ENCODE measurements around the gene AKT1. TPM values are rescaled to one million over a fixed set of nuclear protein-coding genes. Genes with fewer than 3 reads are reported as not detected.

AKT1 gene
- total RNA-seq, 1 donor from 2014 or later, result 191 TPM

DNA sequence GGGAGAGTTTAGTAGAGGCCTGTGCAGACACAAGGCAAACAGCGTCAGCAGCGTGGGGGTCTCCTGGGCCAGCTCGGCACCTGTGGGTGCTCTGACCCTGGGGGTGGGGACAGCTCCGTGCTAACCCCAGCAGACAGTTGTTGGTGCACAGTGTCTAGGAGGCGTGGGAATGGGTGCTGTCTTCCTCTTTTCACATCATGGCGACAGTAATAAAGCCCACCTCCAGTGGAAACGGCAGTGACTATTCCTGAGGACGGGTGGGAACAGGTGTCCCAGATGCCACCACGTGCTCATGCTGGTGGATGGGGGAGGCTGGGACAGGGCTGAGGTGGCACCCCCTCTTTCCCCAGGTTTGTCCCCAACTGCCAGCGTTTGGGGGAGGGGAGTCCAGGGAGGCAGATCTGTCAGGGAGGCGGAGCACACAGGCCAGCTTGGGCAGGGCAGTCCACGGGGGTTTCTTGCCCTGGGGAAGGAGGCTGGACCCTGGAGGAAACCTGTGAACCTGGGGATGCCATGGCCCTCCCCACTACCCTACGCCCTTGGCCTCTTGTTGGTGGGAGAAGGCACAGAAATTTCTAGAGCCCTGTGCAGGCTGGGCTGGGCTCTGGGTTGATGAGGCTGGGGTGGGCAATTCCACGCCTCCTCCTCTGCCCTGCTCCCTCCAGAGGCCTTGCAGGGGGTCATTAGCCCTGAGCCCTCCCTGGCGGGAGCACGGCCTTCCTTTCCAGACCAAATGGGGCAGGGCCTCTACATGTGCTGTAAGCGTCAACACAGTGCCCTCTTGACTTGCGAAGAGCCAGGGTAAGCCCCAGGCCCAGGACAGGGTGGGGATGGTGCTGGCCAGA is 9.2 kb upstream of the AKT1 start:
- DNase-seq (ENCODE audit: low read depth), result no peak
- no peak for FAIRE-seq
- no peaks in the 10 kb centered on the region for H3K27me3 ChIP-seq (ENCODE audit: control insufficient read depth, insufficient read depth, low read length)
- H3K4me3 ChIP-seq (ENCODE audit: low read depth, low read length), result no peak overlapping the region
- TF ChIP-seq, protein P1, sequence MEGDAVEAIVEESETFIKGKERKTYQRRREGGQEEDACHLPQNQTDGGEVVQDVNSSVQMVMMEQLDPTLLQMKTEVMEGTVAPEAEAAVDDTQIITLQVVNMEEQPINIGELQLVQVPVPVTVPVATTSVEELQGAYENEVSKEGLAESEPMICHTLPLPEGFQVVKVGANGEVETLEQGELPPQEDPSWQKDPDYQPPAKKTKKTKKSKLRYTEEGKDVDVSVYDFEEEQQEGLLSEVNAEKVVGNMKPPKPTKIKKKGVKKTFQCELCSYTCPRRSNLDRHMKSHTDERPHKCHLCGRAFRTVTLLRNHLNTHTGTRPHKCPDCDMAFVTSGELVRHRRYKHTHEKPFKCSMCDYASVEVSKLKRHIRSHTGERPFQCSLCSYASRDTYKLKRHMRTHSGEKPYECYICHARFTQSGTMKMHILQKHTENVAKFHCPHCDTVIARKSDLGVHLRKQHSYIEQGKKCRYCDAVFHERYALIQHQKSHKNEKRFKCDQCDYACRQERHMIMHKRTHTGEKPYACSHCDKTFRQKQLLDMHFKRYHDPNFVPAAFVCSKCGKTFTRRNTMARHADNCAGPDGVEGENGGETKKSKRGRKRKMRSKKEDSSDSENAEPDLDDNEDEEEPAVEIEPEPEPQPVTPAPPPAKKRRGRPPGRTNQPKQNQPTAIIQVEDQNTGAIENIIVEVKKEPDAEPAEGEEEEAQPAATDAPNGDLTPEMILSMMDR (IDR thresholded peaks at IDR 0.05; ENCODE audit: insufficient read depth, low read length, severe bottlenecking), result no peak
- H3K36me3 ChIP-seq (ENCODE audit: control insufficient read depth, insufficient read depth, low read length), result peaks cover 3% of the 10 kb centered on the region

DNA sequence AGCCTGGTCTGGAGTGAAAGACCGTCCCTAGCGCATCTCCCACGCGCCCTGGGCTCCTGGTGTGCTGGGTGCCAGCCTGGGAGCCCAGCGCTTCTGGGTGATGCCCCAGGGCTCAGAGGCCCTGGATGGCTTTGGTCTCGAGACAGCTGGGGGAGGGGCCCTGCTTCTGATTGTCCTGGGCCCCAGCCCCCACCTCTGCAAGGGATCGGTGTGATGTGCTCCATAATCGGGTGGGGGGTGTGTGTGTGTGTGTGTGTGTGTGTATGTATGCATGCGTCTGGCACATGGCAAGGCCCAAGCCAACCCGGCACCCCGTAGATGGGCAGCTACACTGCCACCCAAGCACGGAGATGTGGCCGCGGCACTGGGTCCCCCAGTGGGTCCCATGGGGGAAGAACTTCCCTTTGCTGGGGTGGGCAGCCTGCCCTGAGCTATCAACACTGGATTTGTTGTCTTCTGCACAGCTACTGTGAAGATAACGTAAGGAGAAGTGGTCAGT is 8.4 kb upstream of the AKT1 start:
- Histone ChIP-seq H3K36me3 (ENCODE audit: control insufficient read depth, insufficient read depth, low read length) (peaks cover 3% of the 10 kb centered on the region), H3K27me3 (ENCODE audit: control insufficient read depth, insufficient read depth, low read length) (no peaks in the 10 kb centered on the region), H3K4me3 (ENCODE audit: low read depth, low read length) (no peak overlapping the region)
- FAIRE-seq (no peak), DNase-seq (ENCODE audit: low read depth) (no peak)
- TF ChIP-seq, protein P1 (IDR thresholded peaks at IDR 0.05; ENCODE audit: insufficient read depth, low read length, severe bottlenecking), result no peak

DNA sequence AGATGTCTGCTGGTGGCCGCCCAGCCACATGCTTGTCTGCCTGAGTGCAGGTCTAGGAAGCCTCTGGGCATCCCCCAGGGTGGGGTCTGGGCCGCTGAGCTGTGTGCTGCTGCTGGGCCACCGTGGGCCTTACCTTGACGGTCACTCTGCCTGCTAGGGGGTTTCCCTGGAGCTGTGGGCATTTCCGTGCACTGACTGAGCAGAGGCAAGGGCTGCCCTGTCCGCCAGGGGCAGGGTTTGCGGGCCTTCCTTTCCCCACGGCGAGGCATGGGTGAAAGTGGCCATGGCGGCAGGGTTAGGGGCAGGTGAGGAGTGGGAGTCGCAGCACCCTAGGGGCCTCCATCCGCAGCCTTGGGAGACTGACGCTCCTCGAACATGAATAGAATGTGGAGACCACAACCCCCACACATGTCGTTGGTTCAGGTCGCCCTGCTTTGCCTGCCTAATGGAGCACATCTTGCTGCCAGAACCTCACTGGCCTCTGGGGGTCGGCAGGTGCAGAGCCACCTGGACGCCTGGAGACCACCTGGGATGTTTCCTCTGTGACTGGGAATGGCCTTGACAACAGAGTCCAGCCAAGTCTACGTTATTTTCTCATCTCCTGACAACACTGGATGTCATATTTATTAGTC is 7.8 kb upstream of the AKT1 start:
- TF ChIP-seq, protein P1 (IDR thresholded peaks at IDR 0.05; ENCODE audit: insufficient read depth, low read length, severe bottlenecking), result no peak
- Histone ChIP-seq H3K4me3 (ENCODE audit: low read depth, low read length) (no peak overlapping the region), H3K36me3 (ENCODE audit: control insufficient read depth, insufficient read depth, low read length) (peaks cover 3% of the 10 kb centered on the region), H3K27me3 (ENCODE audit: control insufficient read depth, insufficient read depth, low read length) (no peaks in the 10 kb centered on the region)
- FAIRE-seq (no peak), DNase-seq (ENCODE audit: low read depth) (no peak)

DNA sequence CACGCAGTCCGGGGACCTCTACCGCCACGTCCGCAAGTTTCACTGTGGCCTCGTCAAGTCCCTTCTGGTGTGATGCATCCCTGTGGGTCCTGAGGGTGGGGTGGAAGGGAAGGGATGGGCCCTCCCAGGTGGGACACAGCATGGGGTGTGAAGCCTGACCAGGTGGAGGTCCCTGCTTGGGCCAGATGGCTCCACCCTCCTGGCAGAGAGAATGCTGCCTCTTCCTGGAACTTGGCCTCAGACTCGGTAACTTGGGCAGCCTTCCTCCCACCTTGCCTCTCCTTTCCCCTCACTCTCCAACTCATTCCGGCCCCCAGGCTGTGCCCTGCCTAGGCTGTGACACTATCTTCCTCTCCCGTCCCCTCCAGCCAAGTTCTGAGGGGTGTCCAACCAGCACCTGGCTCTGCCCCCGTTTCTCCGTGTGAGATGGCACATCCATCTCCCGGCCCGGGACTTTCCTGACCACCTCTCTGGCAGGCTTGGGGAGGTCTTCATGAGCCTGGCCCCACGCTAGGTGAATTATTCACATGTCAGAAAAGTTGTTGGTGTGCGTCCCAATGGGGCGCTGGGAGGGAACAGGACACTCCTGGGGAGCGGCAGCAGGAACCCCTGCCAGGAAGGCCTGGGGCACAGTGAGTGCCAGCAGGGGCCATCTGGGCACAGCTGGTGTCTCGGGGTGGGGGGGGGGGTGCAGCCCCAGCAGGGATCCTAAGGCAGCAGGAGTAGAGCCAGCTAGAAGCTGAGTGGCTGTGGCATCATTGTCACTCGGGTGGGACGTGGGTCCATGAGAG is 7.0 kb upstream of the AKT1 start:
- TF ChIP-seq, protein P1 (IDR thresholded peaks at IDR 0.05; ENCODE audit: insufficient read depth, low read length, severe bottlenecking), result no peak
- Histone ChIP-seq H3K27me3 (ENCODE audit: control insufficient read depth, insufficient read depth, low read length) (no peaks in the 10 kb centered on the region), H3K4me3 (ENCODE audit: low read depth, low read length) (no peak overlapping the region), H3K36me3 (ENCODE audit: control insufficient read depth, insufficient read depth, low read length) (peaks cover 3% of the 10 kb centered on the region)
- FAIRE-seq, result no peak
- DNase-seq (ENCODE audit: low read depth), result no peak

DNA sequence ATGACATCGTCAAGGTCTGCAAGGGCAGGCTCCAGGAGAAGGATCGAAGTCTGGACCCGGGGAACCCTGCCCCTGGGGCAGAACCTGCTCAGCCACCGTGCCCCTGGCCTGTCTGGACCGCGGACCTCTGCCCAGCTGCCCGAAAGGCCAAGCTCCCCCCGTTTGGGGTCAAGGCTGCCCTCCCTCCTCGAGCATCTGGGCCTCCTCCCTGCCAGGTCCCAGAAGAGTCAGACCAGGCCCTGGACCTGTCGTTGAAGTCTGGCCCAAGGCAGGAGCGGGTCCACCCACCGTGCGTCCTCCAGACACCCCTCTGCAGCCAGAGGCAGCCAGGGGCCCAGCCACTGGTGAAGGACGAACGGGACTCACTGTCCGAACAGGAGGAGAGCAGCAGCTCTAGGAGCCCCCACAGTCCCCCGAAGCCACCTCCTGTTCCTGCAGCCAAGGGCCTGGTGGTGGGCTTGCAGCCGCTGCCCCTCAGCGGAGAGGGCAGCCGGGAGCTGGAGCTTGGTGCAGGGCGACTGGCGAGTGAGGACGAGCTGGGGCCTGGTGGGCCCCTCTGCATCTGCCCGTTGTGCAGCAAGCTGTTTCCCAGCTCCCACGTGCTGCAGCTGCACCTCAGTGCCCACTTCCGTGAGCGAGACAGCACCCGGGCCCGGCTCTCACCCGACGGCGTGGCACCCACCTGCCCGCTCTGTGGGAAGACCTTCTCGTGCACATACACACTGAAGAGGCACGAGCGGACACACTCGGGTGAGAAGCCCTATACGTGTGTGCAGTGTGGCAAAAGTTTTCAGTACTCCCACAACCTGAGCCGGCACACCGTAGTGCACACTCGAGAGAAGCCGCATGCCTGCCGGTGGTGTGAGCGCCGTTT is 6.2 kb upstream of the AKT1 start:
- Histone ChIP-seq H3K4me3 (ENCODE audit: low read depth, low read length) (peak overlapping the region; percentile 64), H3K27me3 (ENCODE audit: control insufficient read depth, insufficient read depth, low read length) (no peaks in the 10 kb centered on the region), H3K36me3 (ENCODE audit: control insufficient read depth, insufficient read depth, low read length) (peaks cover 3% of the 10 kb centered on the region)
- TF ChIP-seq, protein P1 (IDR thresholded peaks at IDR 0.05; ENCODE audit: insufficient read depth, low read length, severe bottlenecking), result no peak
- DNase-seq (ENCODE audit: low read depth), result no peak
- FAIRE-seq, result no peak
